Measurements from ENCODE around the gene MICAL2.
A peak's percentile ranks its signal among the peaks of the same experiment; 100 is the strongest.

MICAL2 gene

DNA sequence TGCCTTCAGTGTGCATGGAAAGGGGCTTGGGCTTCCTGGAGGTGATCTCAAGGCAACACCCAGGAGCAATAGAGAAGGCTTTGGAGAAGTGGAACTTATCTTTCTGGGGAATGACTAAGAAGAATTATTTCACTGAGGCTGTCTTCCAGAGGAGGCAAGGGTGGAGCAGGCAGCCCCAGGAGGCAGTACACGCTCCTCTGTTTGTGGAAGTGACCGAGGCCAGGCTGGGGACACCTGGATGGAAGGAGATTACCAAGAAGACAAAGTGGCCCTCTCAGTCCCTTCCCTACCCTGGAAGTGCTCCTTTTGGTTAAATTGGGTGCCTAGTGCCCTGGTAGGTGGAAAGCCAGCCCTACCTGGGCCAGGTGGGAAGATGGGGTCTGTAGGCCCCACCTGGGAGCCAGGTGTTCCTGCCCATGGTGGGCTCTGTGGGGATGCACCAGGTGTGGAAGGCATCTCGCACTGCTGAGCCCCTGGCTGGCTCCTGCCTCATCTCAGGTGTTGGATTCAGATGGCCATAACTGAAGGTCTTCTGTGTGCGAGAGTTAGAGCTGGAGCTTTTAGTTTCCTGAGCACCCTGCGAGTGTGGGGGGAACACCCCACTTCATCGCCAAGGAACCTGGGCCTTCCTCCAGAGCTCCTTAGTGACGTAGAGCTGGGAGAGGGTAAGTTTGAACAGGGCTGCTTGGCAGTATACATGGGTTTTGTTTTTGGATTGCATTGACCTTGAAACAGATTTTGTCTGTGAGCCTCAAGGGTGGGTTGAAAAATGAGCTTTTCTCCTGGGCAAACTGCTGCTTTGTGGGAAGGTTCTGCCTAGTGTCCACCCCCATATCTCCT, 46.1 kb downstream of the MICAL2 start:
- no peak for DNase-seq (ENCODE audit: low read depth)

DNA sequence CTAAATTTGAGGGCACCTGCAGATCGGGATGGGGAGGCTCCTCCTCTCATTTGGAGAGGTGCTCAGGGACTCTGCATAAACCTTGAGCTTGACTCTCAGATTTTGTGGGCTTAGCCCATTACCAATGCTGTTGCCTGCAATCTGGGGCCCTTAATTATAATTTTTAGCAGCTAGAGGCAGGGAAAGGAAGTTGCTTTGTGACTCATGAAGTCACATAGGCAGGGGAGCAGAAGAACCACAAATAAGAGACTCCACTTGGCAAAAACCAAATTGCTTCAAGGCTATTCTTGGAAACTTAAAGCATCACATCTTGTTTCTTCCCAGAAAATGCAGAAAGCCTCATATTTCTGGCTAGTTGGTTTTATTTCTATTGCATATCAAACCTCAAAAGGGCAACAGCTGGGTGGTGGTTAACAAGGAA, 46.9 kb downstream of the MICAL2 start:
- peak; percentile 66 for DNase-seq (ENCODE audit: low read depth)

DNA sequence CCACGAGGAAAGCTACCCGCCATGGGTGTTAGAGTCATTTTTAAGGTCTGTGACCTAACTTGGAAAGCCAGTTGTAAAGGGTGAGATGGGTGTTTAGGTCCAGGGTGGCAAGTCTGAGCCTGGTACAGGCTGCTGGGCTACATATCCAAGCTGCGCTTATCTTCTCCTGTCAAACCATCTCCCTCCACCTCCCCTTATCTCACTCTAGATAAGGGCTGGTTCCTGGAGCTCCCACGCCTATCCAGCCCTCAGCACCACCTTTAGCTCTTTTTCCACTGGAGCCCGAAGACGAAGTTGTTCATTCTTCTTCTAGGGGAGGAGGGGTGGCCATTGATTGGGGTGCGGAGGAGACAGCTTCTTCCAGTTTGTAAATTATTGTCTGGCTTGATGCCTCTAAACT, 48.5 kb downstream of the MICAL2 start:
- DNase-seq (ENCODE audit: low read depth) = no peak

DNA sequence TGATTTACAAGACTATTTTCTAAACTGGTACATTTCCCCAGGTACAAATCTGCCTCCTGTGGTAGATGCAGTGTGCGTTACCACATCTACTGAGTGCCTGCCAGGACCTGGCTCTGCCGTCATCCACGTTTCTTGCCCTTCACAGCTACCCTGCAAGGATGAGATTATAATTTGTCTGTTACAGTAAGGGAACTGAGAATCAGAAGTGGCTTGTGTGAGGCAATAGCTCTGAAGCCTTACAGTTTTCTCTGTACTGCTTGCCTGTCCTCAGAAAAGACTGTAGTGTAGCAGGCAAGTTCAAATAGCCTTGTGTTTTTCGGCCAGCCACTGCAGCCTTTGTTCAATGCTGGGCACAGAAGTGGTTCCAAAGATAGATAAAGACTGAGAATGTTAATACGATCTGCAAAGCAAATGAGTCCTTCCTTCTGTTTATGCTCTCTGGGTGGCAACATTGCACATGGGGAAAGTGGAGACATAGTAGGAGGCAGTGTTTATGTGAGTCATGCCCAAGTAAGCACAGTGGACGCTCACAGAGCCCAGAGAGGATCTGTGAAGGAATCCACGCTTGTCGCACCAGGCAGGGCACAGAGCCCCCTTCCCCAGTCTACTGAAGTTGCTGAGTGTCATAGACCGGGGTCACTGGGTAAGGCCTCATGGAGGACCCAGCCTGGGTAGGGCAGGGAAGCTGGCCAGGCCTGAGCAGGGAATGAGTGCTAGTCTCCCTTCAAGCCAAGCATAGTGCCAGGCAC, 49.1 kb downstream of the MICAL2 start:
- DNase-seq (ENCODE audit: low read depth) = peak; percentile 70

DNA sequence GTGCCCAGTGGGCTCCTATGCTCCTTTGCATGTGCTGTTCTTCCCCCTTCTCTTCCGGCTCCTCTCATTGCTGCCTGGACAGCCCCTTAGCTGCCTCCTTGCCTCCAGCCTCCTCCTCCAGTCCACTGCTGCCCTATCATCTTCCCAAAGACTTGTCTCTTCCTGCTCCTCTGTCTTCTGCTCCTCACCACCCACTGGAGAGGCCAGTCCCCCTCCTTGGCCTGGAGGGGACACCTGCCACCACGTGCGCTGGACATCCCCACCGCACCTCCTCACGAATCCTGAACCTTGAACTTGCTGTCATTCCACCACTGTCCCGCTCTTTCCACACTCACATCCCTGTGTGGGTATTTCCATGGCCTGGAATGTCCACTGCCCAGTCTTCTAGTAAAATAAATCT, 49.8 kb downstream of the MICAL2 start:
- no peak for DNase-seq (ENCODE audit: low read depth)

DNA sequence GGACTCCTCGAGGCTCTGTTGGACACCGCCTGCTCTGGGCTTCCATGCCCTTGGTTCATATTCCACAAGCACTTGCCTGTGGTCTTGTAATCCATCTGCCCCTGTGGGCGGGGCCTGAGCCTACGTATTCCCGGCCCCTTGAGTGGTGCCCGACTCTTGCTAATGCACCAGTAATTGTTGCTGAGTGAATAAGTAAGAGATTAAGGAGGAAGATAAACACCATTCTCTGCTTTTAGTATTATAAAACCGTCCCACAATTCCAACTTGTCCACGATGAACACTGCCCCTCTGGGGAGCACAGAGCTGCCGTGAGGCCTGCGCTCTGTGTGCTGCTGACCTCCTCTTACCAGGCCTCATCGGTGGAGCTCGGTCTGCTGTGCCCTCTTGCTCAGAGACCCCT, 50.3 kb downstream of the MICAL2 start:
- DNase-seq (ENCODE audit: low read depth) = no peak

DNA sequence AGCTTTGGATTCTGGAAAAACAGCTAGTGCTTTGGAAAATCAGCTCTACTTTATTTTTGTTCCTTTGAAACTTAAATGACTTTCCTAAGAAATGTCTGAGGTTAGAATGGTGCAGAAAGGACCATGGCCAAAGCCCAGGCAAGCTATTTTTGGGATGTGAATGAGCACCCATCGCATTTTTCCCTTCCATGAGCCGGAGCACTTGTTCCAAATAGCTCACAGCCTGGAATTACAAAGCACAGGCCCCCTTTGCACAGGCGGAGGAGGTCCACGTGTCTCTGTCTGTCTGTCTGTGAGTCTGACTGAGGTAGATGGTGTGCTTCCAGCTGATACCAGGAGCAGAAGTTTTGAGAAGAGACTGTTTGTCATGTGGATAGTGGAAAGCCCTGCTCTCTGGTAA, 50.7 kb downstream of the MICAL2 start:
- DNase-seq (ENCODE audit: low read depth) = no peak

DNA sequence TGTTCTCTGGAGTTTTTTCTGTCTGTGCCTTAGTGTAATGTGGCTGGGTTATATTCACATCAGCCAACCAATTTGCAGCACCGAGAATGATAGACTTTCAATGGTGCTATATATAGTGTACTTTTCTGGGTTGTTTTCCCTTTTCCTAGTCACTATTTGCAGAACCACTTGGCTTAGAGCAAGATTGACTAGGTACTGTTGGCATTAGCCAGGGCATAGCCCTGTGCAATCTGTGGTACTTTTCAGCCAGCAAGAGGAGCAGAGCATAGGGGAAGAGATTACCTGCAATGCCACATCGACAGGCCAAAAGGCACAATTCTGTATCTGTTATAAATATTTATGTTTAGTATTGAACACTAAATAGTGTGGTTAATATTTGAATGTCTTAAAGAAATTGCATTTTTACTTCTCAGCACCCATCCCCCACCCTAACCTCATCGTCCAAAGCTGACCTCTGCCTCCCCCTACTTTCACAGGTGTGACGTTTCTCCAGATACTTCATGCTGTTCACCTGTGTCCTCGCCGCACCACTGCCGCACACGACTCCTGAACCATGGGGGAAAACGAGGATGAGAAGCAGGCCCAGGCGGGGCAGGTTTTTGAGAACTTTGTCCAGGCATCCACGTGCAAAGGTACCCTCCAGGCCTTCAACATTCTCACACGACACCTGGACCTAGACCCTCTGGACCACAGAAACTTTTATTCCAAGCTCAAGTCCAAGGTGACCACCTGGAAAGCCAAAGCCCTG, 51.4 kb downstream of the MICAL2 start:
- DNase-seq (ENCODE audit: low read depth) = no peak

DNA sequence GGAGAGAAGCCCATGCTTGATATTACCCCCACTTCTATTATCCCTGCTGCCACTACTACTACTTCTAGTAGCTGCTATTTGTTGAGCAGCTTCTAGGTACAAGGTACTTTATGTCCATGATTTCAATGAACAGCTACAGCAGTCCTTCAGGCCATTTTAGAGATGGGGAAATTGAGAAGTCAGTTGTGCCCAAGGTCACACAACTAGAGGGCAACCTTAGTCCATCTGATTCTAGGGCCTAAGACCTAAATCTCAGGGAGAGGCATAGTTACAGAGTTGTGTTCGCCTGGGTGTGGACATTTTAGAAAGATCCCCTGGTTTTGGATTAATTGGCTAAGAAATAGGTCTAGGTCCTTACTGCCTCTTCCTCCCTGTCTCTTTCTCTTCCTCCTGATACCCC, 52.3 kb downstream of the MICAL2 start:
- DNase-seq (ENCODE audit: low read depth) = no peak

DNA sequence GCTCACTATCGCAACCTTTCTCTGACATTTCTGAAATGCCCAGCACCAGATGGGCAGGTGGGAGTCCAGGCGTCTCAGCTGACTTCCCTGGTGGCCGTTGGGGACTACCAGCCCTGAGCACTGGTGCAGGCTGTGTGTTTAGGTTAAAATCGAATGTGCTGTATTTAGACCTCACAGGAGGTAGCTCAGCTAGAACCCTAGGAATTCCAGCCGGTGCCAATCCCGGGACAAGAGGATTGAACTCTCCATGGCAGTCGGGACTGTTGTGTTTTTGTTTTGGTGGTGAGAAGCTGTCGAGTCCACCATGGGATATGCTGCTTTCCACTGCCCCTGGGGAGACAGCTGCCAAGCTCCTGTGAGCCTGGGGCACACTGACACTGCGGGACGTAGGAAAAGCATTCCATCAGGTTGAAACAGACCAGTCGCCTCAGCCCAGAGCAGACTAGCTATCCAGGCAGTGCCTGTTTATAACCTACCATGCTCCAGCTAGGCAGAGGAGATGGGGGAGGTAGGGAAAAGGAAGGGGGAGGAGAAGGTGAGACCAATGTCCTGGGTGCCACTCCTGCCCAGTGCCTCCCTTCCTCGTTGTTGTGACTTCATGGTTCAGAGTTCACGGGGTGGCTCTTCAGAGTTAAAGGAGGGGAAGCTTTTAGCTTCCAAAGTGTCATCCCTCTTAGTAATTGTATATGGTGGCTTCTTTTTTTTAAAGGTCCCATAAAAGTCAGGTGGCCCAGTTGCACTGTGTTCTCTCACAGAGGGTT, 53.0 kb downstream of the MICAL2 start:
- no peak for DNase-seq (ENCODE audit: low read depth)

DNA sequence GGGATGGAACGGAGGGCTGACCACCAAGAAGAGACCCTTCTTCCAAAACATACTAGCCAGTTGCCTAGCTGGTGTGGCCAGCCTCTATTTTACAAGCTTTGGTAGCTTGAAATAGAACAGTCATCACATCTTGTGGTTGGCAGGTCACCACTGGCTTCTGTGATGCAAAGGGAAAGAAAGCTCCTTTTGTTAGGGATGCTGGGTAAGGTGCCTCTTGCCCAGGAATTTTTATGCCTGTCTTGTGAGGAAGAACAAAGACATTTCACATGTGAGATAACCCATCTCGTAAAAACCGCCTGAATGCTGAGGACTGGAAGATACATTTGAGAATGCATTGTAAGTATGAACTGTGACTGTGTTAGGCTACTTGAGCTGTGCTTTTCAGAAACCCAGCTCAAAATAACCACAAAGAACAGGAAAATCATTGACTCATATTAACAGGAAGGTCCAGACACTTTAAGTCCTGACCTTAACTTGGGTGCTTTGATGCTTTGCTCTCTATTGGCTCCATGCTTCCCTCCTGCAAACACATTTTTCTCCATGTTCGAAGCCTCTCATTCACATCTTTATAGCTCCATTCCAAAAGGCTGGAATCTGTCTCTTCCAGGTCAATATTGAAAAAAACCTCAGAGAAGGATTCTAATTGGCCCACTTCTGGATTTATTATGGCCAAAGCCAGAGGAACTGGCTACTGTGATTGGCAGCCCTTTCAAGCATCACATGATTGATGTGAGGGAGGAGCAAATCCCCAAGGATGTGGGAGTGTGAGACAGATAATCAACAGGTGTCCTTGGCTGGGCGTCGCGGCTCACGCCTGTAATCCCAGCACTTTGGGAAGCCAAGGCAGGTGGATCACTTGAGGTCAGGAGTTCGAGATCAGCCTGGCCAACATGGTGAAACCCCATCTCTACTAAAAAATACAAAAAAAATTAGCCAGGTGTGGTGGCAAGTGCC, 53.9 kb downstream of the MICAL2 start:
- DNase-seq (ENCODE audit: low read depth) = peak; percentile 54

DNA sequence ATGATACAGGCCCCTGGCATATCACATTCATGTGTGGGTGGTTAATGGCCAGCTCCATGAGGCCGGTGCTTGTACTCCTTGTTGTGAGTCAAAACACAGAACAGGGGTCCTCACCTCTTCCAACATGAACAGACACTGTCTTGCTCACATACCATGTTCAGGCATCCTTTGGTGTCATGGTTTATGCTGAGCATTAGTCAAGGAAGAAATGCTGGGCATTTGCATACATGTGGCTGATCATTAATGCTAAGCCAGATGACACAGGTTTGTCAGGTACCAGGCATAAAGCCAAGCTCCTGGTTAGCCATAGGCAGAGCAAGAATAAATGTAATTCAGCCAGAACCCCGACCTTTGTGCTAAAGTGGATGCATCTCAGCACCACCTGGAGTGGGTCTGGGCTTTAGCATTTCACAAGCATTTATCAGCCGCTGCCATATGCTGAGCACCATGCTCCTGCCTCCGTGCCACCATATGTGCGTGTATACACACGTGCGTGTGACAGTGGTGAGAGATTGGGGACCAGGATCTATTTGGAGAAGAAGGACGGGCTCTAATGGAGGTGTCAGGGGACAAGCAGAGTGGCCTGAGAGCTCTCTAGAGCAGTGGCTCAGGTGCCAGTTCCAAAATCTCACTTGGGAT, 55.0 kb downstream of the MICAL2 start:
- DNase-seq (ENCODE audit: low read depth) = no peak

DNA sequence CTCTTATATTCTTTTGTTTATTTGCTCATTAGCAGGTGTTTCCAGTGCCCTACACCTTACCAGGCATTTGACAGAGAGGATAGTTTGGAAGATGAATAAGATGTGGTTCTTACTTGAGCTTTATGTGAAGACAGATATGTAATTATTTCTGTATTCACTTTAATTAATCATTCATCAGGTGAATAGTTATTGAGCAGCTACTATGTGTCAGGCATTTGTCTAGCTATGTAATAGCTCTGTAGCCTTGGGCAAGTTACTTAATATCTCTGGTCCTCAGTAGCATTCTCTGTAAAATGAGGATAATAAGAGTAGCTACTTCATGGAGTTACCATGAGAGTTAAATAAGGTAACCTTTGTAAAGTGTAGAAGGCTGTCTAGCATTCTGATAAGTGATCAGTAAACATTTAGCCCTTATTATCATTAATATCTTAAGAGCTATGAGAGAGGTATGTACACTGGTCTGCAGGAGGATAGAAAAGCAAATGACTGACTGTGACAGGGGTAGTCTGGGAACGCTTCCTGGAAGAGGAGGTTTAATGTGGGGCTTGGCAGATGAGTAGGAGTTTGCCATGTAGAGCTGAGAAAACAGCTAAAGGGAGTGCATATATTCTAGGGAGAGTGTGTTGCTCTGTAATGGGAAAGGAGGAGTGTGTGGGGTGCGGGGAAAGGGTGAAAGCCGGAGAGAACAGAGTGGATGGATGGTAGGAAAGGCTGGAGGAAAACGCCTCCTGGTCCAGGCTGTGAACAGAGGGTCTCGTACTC, 56.1 kb downstream of the MICAL2 start:
- DNase-seq (ENCODE audit: low read depth) = no peak

DNA sequence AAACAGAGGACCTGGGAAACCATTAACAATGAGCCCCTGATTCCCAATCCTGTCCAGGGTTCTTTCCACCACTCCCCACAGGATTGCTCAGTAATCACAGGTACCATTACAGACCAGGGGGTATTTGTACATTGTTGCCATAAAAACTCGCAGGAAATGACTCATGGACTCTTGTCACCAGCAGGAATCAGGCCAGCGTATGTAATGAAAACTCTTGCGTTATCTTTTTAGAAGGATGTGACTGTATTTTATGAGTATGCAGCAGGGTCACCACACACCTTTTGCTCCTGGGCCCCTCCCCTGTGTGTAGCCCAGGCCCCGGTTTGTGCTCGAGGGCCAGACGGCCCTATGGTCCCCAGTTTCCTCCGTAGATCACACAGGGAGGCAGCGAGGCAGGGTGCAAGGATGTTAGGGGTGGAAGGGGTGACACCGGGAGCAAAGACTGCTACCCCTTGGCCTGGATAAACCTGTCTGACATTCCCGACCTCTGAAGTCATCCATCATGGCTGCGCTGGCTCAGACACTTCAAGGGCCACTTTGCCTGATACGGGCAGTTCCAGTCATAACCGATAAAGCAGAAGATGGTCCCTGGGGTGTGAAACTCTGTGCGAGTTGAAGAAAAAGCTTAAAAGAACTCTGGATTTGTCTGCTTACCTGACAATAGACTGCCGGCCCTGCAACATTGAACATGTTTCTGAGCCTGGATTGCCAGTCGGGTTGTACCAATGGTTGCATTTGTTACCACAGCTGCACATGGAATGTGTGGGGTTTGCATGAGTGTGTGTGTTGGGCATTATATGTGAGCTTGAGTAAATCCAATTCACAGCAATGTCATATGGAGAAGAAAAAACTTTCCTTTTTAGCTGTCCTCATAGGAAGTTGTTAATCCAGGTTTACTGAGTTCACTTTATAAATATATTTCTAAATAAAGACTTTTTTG, 56.9 kb downstream of the MICAL2 start:
- peak; percentile 75 for DNase-seq (ENCODE audit: low read depth)

DNA sequence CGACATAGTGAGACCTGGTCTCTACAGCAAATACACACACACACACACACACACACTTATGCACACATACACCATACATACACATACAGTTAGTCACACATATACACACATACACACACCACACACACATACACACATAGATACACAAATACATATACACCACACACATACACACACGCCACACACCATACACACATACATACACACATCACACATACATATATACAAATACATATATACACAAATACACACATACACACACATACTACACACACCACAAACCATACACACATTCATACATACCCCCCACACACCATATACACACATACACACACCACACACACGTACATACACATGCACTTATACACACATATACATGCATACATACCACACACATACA, 57.7 kb downstream of the MICAL2 start:
- DNase-seq (ENCODE audit: low read depth) = no peak

DNA sequence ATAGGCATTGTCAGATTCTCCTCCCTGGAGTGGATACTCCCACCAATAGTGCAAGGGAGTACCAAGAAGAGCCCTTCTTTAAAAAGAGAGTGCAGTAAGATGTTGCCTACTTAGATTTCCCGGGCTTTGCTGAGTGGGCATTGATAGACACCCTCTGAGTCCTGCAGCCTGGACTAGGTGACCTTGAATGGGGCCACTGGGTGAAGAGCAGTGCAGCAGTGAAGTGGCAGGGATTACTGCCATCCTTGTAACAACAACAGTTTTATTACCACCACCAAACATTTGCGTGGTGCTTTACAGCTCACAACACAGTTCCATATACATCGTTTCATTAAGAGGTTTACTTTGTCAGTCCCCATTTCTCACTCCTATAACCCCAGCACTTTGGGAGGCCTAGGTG, 59.4 kb downstream of the MICAL2 start:
- no peak for DNase-seq (ENCODE audit: low read depth)

DNA sequence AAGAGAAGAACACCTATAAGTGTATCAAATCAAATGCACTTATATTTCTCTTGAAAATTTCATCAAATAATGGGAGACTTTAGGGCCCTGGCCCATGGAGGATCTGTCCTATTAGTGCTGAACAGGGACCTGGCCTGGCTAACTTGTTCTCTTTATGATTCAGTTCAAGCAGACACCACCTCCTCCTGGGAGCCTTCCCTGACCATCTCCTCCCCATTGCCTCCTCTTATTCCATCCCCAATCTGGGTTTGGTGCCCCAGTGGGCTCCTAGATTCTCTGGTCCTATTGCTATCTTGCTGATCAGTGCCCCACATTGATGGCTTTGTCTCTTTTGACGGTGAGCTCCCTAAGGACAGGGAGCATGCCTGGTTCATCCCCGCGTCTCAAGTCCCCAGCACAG, 60.1 kb downstream of the MICAL2 start:
- no peak for DNase-seq (ENCODE audit: low read depth)

DNA sequence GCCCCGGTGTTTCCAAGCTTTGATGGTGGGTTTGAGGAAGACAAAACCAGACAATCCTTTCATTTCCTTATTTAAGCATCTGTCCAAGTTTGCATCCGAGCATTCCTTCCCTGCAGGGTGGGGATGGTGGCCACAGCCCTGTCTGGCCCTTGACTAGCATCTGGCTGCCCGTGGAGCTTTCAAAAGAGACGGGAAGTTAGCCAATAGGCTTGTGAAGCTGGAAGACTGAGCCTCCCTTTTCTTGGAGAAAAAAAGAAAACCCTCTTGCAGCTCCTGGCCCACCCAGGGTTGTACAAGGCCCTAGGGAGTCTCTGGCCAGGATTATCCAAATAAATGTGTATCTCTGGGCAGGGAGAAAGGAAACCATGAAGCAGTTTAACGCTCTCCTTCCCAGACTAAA, 60.6 kb downstream of the MICAL2 start:
- DNase-seq (ENCODE audit: low read depth) = peak; percentile 65
